Panc1 (cell line): ENCODE results near the gene TJP1. TPM values are rescaled to one million over a fixed set of nuclear protein-coding genes. Genes with fewer than 3 reads are reported as not detected.
A peak's percentile ranks its signal among the peaks of the same experiment; 100 is the strongest.

Experiments used
- ATAC-seq: fragments of 200-7000 bp; cut with Tn5 transposase; 2 replicates; pipeline ENCODE4 v1.9.1; 2020; ENCODE audit warnings: mild to moderate bottlenecking, moderate library complexity
- BruUV-seq: library from RNA; stranded (reverse); fragments of 400-500 nt; replicated peaks from 2 replicates; lab custom pipeline; 2021; lab: Mats Ljungman, UMichigan
- CTCF ChIA-PET: fragments of 300-600 bp; sonication (Branson Sonifier 250); formaldehyde crosslinking; loops from one replicate; lab custom pipeline; 2022; ENCODE audit warnings: antibody characterized with exemption; lab: Charles Lee
- POLR2A ChIA-PET: fragments of 300-600 bp; sonication (Branson Sonifier 250); formaldehyde crosslinking; loops from one replicate; lab custom pipeline; 2022; ENCODE audit warnings: antibody characterized with exemption; lab: Charles Lee
- DNase-seq: peaks from one replicate; pipeline ENCODE4 v3.0.0-alpha.2; 2010; ENCODE audit warnings: low read depth, low spot score
- H3K27ac ChIP-seq: 2 replicates; pipeline ENCODE4 v1.5.1; 2011; ENCODE audit warnings: mild to moderate bottlenecking, low read length, inconsistent platforms
- H3K27me3 ChIP-seq: fragments of 200-500 bp; sonication (Bioruptor generic); 2 replicates; pipeline ENCODE4 v1.6.0; 2014; ENCODE audit warnings: low read length, inconsistent platforms; ENCODE audit not compliant: control insufficient read depth, insufficient read depth
- H3K36me3 ChIP-seq: fragments of 200-500 bp; sonication (Bioruptor generic); 2 replicates; pipeline ENCODE4 v1.5.1; 2014; ENCODE audit warnings: inconsistent platforms, mild to moderate bottlenecking, low read length, moderate library complexity; ENCODE audit not compliant: control insufficient read depth, insufficient read depth
- H3K4me1 ChIP-seq: 2 replicates; pipeline ENCODE4 v1.5.1; 2011; ENCODE audit warnings: inconsistent platforms, mild to moderate bottlenecking, low read length, moderate library complexity; ENCODE audit not compliant: control insufficient read depth, insufficient read depth
- H3K4me3 ChIP-seq, 2 experiments: 2 replicates each; pipeline ENCODE4 v1.5.1; 2011 to 2012; ENCODE audit warnings: low read depth in 2 of 2, low read length in 2 of 2, mild to moderate bottlenecking in 2 of 2, inconsistent platforms in 1 of 2, moderate library complexity in 1 of 2
- H3K9me3 ChIP-seq: fragments of 200-500 bp; sonication (Bioruptor generic); 2 replicates; pipeline ENCODE4 v1.5.1; 2014; ENCODE audit warnings: low read depth, mild to moderate bottlenecking, inconsistent platforms, low read length, moderate library complexity; ENCODE audit not compliant: control insufficient read depth, insufficient read depth
- CTCF ChIP-seq: fragments of 450-650 bp; IDR thresholded peaks from 2 replicates; pipeline ENCODE4 v1.5.1; 2017; ENCODE audit warnings: mild to moderate bottlenecking
- POLR2AphosphoS5 ChIP-seq: IDR thresholded peaks from 2 replicates; pipeline ENCODE4 v1.6.1; 2012; ENCODE audit warnings: mild to moderate bottlenecking, low read depth, low read length, moderate library complexity
- REST ChIP-seq, 2 experiments: IDR thresholded peaks; 2 replicates each; pipeline ENCODE4 v1.6.1; 2011 to 2012; ENCODE audit warnings: low read depth in 2 of 2, control low read depth in 1 of 2, low read length in 1 of 2, mild to moderate bottlenecking in 1 of 2, moderate library complexity in 1 of 2; ENCODE audit not compliant: insufficient read depth in 1 of 2
- SIN3A ChIP-seq: IDR thresholded peaks from 2 replicates; pipeline ENCODE4 v1.6.1; 2012; ENCODE audit warnings: low read depth, mild to moderate bottlenecking, low read length, moderate library complexity, borderline replicate concordance; ENCODE audit not compliant: insufficient read depth
- TCF7L2 ChIP-seq: IDR thresholded peaks from 2 replicates; pipeline ENCODE4 v1.6.1; 2011; ENCODE audit warnings: mild to moderate bottlenecking, low read depth, low read length, inconsistent platforms
- in situ Hi-C: cut with HindIII; loops from 2 replicates; pipeline ENCODE4 v1.10.0; 2016; ENCODE audit warnings: low sequenced_read_pairs, low pct_unique_long_range_greater_than_20kb
- intact Hi-C: fragments of 100-400 bp; cut with micrococcal nuclease; formaldehyde crosslinking; loops from one replicate; pipeline ENCODE4 v1.10.0; 2022; ENCODE audit not compliant: unreplicated experiment
- total RNA-seq: library from RNA; stranded (reverse); gene quantifications from one replicate; pipeline ENCODE4 v1.2.1, GENCODE V29; 2021; ENCODE audit not compliant: unreplicated experiment

Gene TJP1
- total RNA-seq, 1 experiment from 2014 or later, result 79.1 TPM

- intact Hi-C loops, result loop anchor here (5.0 kb wide), 1 partner anchor 50 kb away; no protein-coding TSS in a partner anchor
- ATAC-seq (no peak), DNase-seq (no peak)
- no TSS peak for BruUV-seq
- Histone ChIP-seq H3K27ac (no peak overlapping the region), H3K4me1 (no peaks in the 10 kb centered on the region), H3K9me3 (no peaks in the 10 kb centered on the region), H3K36me3 (no peaks in the 10 kb centered on the region), H3K4me3 (no peak overlapping the region), H3K27me3 (no peaks in the 10 kb centered on the region)
- in situ Hi-C loops, result no loop called here
- TF ChIP-seq CTCF (no peak), POLR2AphosphoS5 (no peak), REST (IDR thresholded peaks at IDR 0.05; ENCODE audit: insufficient read depth in 1 of 2, low read depth in 2 of 2, low read length in 1 of 2) (no peak), TCF7L2 (no peak), SIN3A (no peak)
- POLR2A ChIA-PET, result no interaction called here
- CTCF ChIA-PET, result no interaction called here
Measured at GRCh38 chr15:29787767-29788166, 34.5 kb downstream of the TJP1 start.

- intact Hi-C loops (loop anchor here (5.0 kb wide), 1 partner anchor 48 kb away; no protein-coding TSS in a partner anchor), in situ Hi-C loops (no loop called here)
- BruUV-seq, result TSS peak; percentile 10
- Histone ChIP-seq H3K4me1 (no peaks in the 10 kb centered on the region), H3K36me3 (no peaks in the 10 kb centered on the region), H3K27ac (no peak overlapping the region), H3K27me3 (no peaks in the 10 kb centered on the region), H3K4me3 (no peak overlapping the region), H3K9me3 (peaks cover 3% of the 10 kb centered on the region)
- ChIA-PET CTCF (no interaction called here), POLR2A (no interaction called here)
- ATAC-seq (no peak), DNase-seq (no peak)
- TF ChIP-seq CTCF, result no peak
- TF ChIP-seq REST (IDR thresholded peaks at IDR 0.05; ENCODE audit: insufficient read depth in 1 of 2, low read depth in 2 of 2, low read length in 1 of 2), result no peak
Measured at GRCh38 chr15:29785642-29786041, 36.6 kb downstream of the TJP1 start.
